K562 (cell line): Measurements from ENCODE around the gene FUT2. TPM values are rescaled to one million over a fixed set of nuclear protein-coding genes. Genes with fewer than 3 reads are reported as not detected.
A peak's percentile ranks its signal among the peaks of the same experiment; 100 is the strongest.

Source experiments
- ARNT ChIP-seq, 2 experiments: fragments of 450-650 bp; IDR thresholded peaks; 2 replicates each; pipeline ENCODE4 v1.6.1; 2016; ENCODE audit warnings: mild to moderate bottlenecking in 1 of 2
- ATF1 ChIP-seq, 2 experiments: fragments of 450-650 bp in 1 of 2; IDR thresholded peaks; 2 replicates each; pipeline ENCODE4 v1.6.1; 2016; ENCODE audit warnings: missing compliant biosample characterization in 1 of 2, missing genetic modification characterization in 1 of 2
- HNRNPL ChIP-seq: fragments of 200-400 bp; formaldehyde crosslinking; IDR thresholded peaks from 2 replicates; pipeline ENCODE4 v1.6.1; 2017; ENCODE audit warnings: low read depth, mild to moderate bottlenecking, low read length
- JUN ChIP-seq, 2 experiments: sonication (generic) in 1 of 2; formaldehyde crosslinking in 1 of 2; IDR thresholded peaks; 2 replicates each; pipeline versions ENCODE4 v1.6.1 to v1.8.0; 2012 to 2022; ENCODE audit warnings: borderline replicate concordance in 2 of 2, mild to moderate bottlenecking in 2 of 2, improper control_type of control experiment in 1 of 2, low read depth in 1 of 2, low read length in 1 of 2, missing genetic modification reagents in 1 of 2
- MAFG ChIP-seq: fragments of 450-650 bp; conservative IDR thresholded peaks from 2 replicates; pipeline ENCODE4 v1.6.1; 2016; ENCODE audit warnings: missing genetic modification characterization, missing compliant biosample characterization
- MBD2 ChIP-seq: sonication (generic); IDR thresholded peaks from 2 replicates; pipeline ENCODE4 v1.6.1; 2016; ENCODE audit warnings: low read depth, borderline replicate concordance
- PHF8 ChIP-seq: fragments of 200-600 bp; sonication (generic); IDR thresholded peaks from 2 replicates; pipeline ENCODE4 v1.6.1; 2012; ENCODE audit warnings: mixed run types, mild to moderate bottlenecking, inconsistent platforms, low read length, moderate library complexity, borderline replicate concordance
- SMARCA5 ChIP-seq: fragments of 450-650 bp; IDR thresholded peaks from 2 replicates; pipeline ENCODE4 v1.6.1; 2016
- TAL1 ChIP-seq: fragments of 450-650 bp; IDR thresholded peaks from 2 replicates; pipeline ENCODE4 v1.6.1; 2016; ENCODE audit warnings: mild to moderate bottlenecking
- ZC3H8 ChIP-seq: fragments of 450-650 bp; IDR thresholded peaks from 2 replicates; pipeline ENCODE4 v1.6.1; 2017
- ZNF583 ChIP-seq: fragments of 250-450 bp; sonication (Bioruptor Pico); IDR thresholded peaks from 2 replicates; pipeline ENCODE4 v1.4.0; 2020
- polyA plus RNA-seq, 8 experiments: library from polyadenylated mRNA; depleted of rRNA in 4 of 8; stranded (reverse) in 5 of 8; unstranded in 3 of 8; fragments of >200 nt; fragmentation: Nextera tagmentation in 2 of 8; fragmentation: Illumina TruSeq in 1 of 8; extraction: Ambion mirVana in 2 of 8; extraction: Trizol in 1 of 8; gene quantifications; 2 replicates each; pipeline versions ENCODE4 v1.2.1 to v1.2.3, GENCODE V29; 2011 to 2014; ENCODE audit warnings: inconsistent platforms in 1 of 8, missing spikeins in 1 of 8
- total RNA-seq, 7 experiments: library from RNA; depleted of rRNA in 6 of 7; stranded (reverse); fragments of >200 nt in 6 of 7; fragmentation: Illumina TruSeq in 2 of 7; extraction: Trizol in 2 of 7; gene quantifications; 2 replicates each; pipeline versions ENCODE4 v1.2.1 to v1.2.3, GENCODE V29; 2011 to 2021; ENCODE audit warnings: low replicate concordance in 1 of 7
- TF ChIP-seq, protein P1 (sequence below), 2 experiments: fragments of 450-650 bp; formaldehyde crosslinking in 1 of 2; IDR thresholded peaks; 2 replicates each; pipeline versions ENCODE4 v1.4.0 to v1.6.1; 2014 to 2020; ENCODE audit warnings: mild to moderate bottlenecking in 2 of 2, borderline replicate concordance in 1 of 2, low read depth in 1 of 2
- TF ChIP-seq, protein P2 (sequence below): fragments of 450-650 bp; formaldehyde crosslinking; IDR thresholded peaks from 2 replicates; pipeline ENCODE4 v1.4.0; 2022; ENCODE audit warnings: missing genetic modification characterization
- TF ChIP-seq, protein P3 (sequence below): sonication (generic); IDR thresholded peaks from 2 replicates; pipeline ENCODE4 v1.6.1; 2016
- TF ChIP-seq, protein P4 (sequence below): fragments of 450-650 bp; IDR thresholded peaks from 2 replicates; pipeline ENCODE4 v1.7.0; 2016; ENCODE audit warnings: borderline replicate concordance

FUT2 gene
- total and polyA plus RNA-seq, 9 of the 15 experiments (the other 6 are each of a cell fraction or from before 2014, with no cell fraction given) = 0.03 to 0.04 TPM; not detected in 7

DNA sequence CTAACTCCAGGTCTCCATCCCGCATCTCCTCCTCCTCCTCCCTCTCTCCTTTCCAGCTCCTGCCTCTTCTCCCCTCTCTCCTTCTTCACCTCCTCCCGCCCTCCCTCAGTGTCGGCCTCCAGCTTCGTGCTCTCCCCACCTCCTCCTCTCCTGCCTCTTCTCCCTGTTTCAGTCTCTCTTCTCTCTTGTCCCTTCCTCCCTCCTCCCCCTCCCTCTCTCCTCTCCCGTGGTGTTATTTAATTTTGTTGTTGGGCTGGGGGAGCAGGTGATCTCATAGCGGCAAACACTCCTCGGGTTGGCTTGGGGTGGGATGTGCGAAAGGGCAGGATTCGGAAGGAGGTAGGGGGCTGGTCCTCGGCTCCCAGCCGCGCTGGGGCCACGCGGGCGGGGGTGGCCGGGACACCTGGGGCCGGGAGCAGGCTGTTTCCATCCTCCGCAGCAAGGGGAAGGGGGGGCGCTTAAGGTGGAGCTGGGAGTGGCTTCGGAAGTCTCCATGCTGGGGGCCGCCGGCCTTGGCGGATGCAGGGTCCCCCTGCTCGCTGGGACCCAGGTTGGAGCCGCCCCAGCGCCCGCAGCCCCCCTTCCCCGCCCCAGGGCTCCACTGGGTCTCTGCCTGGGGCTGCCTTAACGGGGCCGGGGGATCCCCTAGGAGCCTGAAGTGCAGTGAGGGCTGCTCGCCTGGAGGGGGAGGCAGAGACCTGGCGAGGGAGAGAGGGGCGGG, 49.6 kb upstream of the FUT2 start, which contains the start of gene CA11 (continued):
- TF ChIP-seq ZNF583 (CRISPR knock-in tag) = no peak
- TF ChIP-seq MAFG (tag) = no peak
- no peak for TF ChIP-seq TAL1
- TF ChIP-seq SMARCA5 = peak; percentile 77
- no peak for TF ChIP-seq ATF1 (CRISPR knock-in tag; IDR thresholded peaks at IDR 0.05)
- 0 out of 2 replicates have a peak, but pooled peaks have one; percentile 42 for TF ChIP-seq ATF1 (tag; IDR thresholded peaks at IDR 0.05)
- TF ChIP-seq HNRNPL = no peak
- no peak; the same call in 1 of the 2 replicates for TF ChIP-seq MBD2
- TF ChIP-seq JUN (IDR thresholded peaks at IDR 0.05; ENCODE audit: borderline replicate concordance, low read depth, low read length) = no peak
- TF ChIP-seq JUN (CRISPR knock-in tag; IDR thresholded peaks at IDR 0.05; ENCODE audit: borderline replicate concordance) = no peak
- TF ChIP-seq PHF8 = peak; percentile 31; the same call in 1 of the 2 replicates
- TF ChIP-seq, protein P1, sequence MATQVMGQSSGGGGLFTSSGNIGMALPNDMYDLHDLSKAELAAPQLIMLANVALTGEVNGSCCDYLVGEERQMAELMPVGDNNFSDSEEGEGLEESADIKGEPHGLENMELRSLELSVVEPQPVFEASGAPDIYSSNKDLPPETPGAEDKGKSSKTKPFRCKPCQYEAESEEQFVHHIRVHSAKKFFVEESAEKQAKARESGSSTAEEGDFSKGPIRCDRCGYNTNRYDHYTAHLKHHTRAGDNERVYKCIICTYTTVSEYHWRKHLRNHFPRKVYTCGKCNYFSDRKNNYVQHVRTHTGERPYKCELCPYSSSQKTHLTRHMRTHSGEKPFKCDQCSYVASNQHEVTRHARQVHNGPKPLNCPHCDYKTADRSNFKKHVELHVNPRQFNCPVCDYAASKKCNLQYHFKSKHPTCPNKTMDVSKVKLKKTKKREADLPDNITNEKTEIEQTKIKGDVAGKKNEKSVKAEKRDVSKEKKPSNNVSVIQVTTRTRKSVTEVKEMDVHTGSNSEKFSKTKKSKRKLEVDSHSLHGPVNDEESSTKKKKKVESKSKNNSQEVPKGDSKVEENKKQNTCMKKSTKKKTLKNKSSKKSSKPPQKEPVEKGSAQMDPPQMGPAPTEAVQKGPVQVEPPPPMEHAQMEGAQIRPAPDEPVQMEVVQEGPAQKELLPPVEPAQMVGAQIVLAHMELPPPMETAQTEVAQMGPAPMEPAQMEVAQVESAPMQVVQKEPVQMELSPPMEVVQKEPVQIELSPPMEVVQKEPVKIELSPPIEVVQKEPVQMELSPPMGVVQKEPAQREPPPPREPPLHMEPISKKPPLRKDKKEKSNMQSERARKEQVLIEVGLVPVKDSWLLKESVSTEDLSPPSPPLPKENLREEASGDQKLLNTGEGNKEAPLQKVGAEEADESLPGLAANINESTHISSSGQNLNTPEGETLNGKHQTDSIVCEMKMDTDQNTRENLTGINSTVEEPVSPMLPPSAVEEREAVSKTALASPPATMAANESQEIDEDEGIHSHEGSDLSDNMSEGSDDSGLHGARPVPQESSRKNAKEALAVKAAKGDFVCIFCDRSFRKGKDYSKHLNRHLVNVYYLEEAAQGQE (IDR thresholded peaks at IDR 0.05; ENCODE audit: borderline replicate concordance) = peak; percentile 80; the same call in 1 of the 2 replicates
- TF ChIP-seq, protein P1 (CRISPR knock-in tag; IDR thresholded peaks at IDR 0.05; ENCODE audit: low read depth) = no peak
- TF ChIP-seq ZC3H8 = 0 out of 2 replicates have a peak, but pooled peaks have one; percentile 71
- TF ChIP-seq, protein P2, sequence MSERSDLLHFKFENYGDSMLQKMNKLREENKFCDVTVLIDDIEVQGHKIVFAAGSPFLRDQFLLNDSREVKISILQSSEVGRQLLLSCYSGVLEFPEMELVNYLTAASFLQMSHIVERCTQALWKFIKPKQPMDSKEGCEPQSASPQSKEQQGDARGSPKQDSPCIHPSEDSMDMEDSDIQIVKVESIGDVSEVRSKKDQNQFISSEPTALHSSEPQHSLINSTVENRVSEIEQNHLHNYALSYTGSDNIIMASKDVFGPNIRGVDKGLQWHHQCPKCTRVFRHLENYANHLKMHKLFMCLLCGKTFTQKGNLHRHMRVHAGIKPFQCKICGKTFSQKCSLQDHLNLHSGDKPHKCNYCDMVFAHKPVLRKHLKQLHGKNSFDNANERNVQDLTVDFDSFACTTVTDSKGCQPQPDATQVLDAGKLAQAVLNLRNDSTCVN = peak; percentile 69; the same call in 1 of the 2 replicates
- TF ChIP-seq ARNT (IDR thresholded peaks at IDR 0.05) = peak in 1 of 2 experiments; percentile 54; a peak in 3 of 4 replicates
- TF ChIP-seq, protein P3, sequence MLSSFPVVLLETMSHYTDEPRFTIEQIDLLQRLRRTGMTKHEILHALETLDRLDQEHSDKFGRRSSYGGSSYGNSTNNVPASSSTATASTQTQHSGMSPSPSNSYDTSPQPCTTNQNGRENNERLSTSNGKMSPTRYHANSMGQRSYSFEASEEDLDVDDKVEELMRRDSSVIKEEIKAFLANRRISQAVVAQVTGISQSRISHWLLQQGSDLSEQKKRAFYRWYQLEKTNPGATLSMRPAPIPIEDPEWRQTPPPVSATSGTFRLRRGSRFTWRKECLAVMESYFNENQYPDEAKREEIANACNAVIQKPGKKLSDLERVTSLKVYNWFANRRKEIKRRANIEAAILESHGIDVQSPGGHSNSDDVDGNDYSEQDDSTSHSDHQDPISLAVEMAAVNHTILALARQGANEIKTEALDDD = no peak
- TF ChIP-seq, protein P4, sequence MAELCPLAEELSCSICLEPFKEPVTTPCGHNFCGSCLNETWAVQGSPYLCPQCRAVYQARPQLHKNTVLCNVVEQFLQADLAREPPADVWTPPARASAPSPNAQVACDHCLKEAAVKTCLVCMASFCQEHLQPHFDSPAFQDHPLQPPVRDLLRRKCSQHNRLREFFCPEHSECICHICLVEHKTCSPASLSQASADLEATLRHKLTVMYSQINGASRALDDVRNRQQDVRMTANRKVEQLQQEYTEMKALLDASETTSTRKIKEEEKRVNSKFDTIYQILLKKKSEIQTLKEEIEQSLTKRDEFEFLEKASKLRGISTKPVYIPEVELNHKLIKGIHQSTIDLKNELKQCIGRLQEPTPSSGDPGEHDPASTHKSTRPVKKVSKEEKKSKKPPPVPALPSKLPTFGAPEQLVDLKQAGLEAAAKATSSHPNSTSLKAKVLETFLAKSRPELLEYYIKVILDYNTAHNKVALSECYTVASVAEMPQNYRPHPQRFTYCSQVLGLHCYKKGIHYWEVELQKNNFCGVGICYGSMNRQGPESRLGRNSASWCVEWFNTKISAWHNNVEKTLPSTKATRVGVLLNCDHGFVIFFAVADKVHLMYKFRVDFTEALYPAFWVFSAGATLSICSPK = 0 out of 2 replicates have a peak, but pooled peaks have one; percentile 69
